HG02840 (cell line): Measurements from ENCODE around the gene RAVER2.

ENCODE experiments used
- ATAC-seq: cut with Tn5 transposase; IDR thresholded peaks from one replicate; pipeline ENCODE4 v1.9.1; 2021; ENCODE audit warnings: mild to moderate bottlenecking, moderate library complexity, moderate number of reproducible peaks; ENCODE audit not compliant: unreplicated experiment, low FRiP score

RAVER2 gene

DNA sequence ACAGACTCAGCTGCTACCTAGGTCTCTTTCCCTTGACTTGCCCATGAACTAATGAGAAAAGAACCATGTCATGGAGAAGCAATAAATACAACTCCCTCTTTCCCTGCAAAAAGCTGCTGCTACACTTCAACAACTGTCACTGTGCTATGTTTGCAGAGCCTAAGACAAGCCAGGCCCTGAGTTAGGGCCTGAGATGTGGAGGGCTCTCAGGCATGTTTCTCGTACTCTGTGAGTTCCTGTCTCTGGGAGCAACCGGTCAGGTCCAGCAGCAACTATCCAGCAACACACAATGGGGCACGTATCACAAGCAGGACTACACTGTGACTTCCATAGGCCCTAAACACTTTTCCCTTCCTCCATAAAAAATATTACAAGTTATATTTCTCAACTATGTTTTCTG lies 129.8 kb downstream of the RAVER2 start:
- no peak for ATAC-seq

DNA sequence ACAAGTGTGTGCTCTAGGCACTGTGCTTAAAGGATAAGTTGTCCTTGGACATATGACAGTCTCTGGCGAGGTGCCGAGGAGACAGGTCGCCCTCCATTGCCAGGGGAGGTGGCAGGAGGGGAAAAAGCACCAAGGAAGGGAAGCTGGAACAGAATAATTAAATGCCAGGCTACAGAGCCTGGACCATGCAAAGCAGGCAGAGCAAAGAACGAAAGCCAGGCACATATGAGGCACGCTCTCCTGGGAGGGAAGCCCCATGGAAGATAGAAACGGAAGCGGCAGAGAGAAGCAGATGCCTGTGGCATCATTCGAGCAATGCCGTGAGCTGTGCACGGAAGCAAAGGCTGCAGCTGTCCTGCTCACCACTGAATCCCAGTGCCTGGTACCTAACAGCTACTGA lies 130.2 kb downstream of the RAVER2 start:
- no peak for ATAC-seq

DNA sequence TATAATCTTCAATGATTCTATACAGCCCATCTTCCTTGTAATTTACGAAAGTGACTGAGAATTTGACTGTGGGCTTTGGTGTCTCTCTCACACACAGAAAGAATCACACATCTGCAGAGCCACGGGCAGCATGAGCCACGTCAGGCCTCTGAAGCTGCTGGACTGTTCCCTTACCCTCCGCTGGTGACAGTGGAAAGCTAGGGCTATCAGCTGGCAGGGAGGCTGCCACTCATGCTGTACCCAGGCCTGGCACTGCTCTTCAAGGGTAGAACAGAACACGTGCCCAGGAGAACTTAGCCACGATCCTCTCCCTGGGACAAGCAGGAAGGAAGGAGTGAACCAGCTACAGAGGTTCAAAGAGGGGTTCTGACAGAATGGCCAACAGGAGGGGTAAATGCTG lies 130.7 kb downstream of the RAVER2 start:
- no peak for ATAC-seq

DNA sequence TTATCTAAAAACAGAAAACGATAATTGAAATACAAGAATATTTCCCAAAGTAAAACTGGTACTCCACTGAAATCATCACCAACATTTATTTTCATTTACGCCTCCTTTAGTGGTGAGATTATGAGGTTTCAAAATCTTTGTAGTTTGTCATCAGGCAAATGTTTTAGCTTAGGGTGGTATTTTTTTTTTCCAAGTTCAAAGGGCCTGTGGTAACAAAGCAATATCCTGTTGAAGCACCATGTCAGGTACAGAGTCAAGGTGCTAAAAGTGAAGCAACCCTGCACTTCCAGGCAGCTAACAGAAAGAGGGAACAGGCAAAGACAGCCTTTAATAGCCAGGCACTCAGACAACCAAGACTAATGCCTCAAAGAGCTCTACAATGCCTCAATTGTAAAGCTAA lies 132.3 kb downstream of the RAVER2 start:
- no peak for ATAC-seq

DNA sequence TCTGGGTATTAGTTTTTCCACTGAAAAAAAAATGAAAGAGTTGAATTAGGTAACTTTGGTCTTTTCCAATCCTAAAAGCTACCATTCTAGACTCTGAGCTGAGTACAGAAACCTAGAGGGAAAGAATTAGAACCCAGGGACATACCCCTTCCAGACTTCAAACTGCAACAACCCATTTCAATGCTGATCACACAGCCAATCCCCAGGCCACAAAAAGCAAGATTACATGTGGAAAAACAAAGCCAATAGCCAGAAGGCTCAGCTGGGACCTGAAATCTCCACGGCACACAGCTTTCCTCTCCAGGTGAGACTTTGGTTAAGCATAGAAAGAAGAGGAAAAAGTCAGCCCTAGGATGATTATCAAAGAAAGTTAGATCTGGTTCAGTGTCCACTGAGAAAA lies 132.7 kb downstream of the RAVER2 start:
- no peak for ATAC-seq

DNA sequence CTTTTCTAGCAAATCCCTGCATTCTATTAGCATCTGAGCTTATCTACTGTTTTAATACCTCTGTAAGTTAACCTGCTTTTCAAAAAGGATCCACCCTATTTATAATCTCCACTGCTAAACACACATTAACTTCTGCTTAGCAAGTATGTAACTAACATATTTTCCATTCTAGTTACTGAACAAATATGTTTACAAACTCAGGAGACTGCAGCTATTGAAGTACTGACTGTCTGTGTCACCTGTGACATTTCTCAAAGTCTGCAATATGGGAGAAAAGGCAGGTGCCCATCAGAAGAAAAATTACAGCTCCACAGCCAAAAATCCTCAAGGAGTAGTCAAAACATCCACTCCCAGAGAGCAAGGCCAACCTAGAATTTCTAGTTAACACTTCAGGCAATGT lies 133.2 kb downstream of the RAVER2 start:
- ATAC-seq: no peak

DNA sequence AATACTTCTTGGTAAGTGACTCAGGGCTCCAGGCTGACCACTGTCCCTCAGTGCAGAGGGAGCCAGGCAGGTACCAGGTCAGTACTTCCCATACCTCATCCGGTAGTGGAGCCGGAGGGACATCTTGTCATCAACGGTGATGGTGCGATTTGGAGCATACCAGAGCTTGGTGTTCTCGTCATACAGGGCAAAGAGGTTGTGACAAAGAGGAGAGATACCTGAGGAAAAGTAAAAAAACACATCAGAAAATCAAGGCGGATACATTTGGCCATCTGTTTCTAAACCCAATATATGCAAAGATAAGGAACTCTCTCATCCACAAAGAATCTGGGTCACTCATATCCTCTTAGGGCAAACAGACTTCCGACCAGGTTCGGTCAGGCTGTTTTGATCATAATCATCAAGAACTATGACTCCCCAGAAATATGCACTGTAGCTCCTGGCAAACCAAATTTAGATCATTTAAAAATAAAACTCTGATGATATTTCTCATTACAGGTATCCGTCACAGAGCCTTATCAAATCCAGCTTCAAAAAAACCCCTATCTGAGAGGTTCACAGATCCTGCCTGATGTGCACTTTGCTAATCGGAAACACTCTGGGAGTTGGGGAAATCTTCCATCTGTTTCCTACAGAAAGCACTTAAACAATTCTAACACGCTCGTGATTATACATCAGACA lies 134.2 kb downstream of the RAVER2 start:
- no peak for ATAC-seq

DNA sequence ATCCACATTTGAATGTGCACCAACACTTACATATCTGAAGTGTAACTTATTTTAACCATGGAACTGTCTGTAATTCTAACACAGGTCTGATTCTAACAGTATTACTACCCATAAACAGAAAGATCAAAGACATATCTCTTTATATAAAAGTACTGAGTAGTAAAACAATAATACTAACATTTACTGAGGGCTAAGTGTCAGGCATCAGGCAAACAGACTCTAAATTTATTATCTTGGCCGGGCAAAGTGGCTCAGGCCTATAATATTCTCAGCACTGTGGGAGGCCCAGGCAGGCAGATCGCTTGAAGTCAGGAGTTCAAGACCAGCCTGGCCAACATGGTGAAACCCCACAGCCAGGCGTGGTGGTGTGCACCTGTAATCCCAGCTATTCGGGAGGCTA lies 135.6 kb downstream of the RAVER2 start:
- ATAC-seq: no peak

DNA sequence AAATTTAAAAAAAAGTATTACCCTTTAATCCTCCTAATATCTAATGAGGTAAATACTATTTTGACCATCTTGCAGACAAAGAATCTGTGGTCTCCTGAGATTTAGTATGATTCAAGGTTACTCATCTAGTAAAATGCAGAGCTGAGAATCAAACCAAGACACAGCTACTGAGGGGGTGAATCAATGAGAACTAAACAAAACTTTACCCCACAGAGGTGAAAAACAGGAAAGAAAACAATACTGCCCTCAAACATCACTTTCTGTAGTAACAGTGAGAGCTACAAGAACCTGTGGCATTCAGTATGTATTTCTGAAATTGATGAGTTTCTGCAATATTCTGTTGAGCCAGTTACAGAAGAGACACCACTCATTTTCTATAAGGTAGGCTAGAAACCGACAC lies 136.4 kb downstream of the RAVER2 start:
- no peak for ATAC-seq
